Measurements from ENCODE around the gene LDOC1.

GRCh38 chrX:141180851-141181250, 3.9 kb upstream of the LDOC1 start:
- TF ChIP-seq, protein P1, sequence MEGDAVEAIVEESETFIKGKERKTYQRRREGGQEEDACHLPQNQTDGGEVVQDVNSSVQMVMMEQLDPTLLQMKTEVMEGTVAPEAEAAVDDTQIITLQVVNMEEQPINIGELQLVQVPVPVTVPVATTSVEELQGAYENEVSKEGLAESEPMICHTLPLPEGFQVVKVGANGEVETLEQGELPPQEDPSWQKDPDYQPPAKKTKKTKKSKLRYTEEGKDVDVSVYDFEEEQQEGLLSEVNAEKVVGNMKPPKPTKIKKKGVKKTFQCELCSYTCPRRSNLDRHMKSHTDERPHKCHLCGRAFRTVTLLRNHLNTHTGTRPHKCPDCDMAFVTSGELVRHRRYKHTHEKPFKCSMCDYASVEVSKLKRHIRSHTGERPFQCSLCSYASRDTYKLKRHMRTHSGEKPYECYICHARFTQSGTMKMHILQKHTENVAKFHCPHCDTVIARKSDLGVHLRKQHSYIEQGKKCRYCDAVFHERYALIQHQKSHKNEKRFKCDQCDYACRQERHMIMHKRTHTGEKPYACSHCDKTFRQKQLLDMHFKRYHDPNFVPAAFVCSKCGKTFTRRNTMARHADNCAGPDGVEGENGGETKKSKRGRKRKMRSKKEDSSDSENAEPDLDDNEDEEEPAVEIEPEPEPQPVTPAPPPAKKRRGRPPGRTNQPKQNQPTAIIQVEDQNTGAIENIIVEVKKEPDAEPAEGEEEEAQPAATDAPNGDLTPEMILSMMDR (conservative IDR thresholded peaks at IDR 0.05): no peak
- no peak for TF ChIP-seq ZFX (IDR thresholded peaks at IDR 0.05)

Data from C4-2B (cell line).